Fibroblast of villous mesenchyme (primary cell): ENCODE data around the gene SRSF7. TPM values are rescaled to one million over a fixed set of nuclear protein-coding genes. Genes with fewer than 3 reads are reported as not detected.
"Not testable (repeated sequence)": the region's sequence is repeated elsewhere in the genome, so short reads cannot be mapped to it uniquely, and the experiment has no call there.

Source experiments
- DNase-seq: peaks from one replicate; pipeline ENCODE4 v3.0.0-alpha.2; 2010; ENCODE audit warnings: low read depth
- H3K4me3 ChIP-seq: 2 replicates; pipeline ENCODE4 v1.5.1; 2011; ENCODE audit warnings: low read depth, mild to moderate bottlenecking, low read length
- total RNA-seq: library from RNA; depleted of rRNA; stranded (reverse); fragments of >200 nt; gene quantifications from 2 replicates; pipeline ENCODE4 v1.2.3, GENCODE V29; 2012
- TF ChIP-seq, protein P1 (sequence below): IDR thresholded peaks from 2 replicates; pipeline ENCODE4 v1.5.1; 2012; ENCODE audit warnings: low read depth, mild to moderate bottlenecking, low read length; ENCODE audit not compliant: insufficient read depth

Gene SRSF7
- total RNA-seq, result 106 and 142 TPM in 2 replicates

DNA sequence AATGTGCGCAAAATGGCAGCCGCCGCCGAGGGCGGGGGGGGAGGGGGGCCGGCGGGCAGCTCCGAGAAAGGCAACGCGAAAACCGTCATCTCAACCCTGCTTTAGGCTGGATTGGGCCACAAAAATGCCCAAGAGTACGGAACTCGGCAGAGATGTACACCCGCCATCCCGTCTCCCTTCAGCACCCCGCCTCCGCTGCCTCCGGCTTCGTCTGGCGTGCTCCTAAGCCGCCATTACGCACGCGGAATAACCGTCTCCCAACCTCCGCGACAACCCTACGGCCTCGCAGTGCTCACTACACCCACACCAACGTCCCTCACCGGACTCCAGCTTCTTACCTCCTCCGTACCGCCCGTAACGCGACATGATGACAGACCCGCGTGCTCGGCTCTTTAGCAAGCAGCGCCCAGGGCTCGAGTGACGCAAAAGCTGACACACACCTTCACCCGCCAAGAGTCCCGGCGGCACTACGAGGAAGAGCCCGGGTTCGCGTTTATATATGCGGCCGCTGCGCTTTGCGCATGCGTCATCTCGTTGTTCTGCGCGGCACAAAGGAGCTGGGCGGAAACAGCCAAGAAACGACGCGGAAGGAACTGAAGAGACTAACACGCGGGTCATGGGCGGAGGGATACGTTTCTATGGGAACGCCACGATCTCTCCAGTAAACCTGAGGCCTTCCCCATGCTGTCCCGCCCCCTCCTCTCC, at the start of gene SRSF7:
Gene SRSF7, minus strand, starts transcription at position 471 of the 705 bp plus-strand sequence. Its CDS starts 105 bp downstream, at position 366.
- H3K4me3 ChIP-seq, result peak within 1 kb of the TSS; percentile 93
- DNase-seq, result peak; percentile 99
- TF ChIP-seq, protein P1, sequence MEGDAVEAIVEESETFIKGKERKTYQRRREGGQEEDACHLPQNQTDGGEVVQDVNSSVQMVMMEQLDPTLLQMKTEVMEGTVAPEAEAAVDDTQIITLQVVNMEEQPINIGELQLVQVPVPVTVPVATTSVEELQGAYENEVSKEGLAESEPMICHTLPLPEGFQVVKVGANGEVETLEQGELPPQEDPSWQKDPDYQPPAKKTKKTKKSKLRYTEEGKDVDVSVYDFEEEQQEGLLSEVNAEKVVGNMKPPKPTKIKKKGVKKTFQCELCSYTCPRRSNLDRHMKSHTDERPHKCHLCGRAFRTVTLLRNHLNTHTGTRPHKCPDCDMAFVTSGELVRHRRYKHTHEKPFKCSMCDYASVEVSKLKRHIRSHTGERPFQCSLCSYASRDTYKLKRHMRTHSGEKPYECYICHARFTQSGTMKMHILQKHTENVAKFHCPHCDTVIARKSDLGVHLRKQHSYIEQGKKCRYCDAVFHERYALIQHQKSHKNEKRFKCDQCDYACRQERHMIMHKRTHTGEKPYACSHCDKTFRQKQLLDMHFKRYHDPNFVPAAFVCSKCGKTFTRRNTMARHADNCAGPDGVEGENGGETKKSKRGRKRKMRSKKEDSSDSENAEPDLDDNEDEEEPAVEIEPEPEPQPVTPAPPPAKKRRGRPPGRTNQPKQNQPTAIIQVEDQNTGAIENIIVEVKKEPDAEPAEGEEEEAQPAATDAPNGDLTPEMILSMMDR, result no peak

DNA sequence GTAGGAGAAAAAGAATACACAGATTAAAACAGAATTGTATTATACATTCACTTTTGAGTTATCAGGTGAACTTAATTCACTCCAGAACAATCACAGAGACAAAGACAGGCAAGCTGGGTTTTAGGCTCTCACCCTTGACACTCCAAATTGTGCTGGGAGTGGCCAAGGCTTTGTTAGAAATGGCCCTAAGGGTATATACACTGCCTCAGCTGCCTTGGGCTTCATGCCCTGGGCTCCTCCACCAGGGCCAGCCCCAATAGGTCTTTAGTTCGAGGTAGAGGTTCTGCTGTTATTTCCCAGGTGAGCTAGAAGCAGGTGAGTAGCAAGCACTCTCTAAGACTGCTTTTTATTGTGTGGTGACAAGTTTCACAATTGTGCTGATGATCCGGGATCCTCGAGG, 46.8 kb upstream of the SRSF7 start:
- no peak overlapping the region for H3K4me3 ChIP-seq
- no peak for DNase-seq
- TF ChIP-seq, protein P1, result no peak

DNA sequence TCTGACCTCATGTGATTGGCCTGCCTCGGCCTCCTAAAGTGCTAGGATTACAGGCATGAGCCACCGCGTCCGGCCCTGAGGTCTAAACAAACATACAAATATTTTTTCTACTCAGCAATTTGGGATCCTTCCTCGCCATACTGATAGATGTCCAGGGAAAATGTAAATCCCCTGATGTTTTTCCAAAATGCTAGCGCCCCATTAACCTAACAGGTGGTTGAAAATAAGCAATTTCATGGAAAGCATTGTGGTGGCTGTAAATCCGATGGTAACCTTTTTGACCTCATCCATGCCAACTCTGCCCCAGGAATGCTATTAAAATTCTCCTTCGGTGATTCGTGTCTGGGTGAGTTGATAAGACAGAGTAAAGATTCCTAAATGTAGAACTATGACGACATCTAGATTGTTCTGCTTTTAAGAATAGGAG, 46.1 kb upstream of the SRSF7 start:
- peak; percentile 72 for DNase-seq
- TF ChIP-seq, protein P1, result no peak
- H3K4me3 ChIP-seq, result no peak overlapping the region

DNA sequence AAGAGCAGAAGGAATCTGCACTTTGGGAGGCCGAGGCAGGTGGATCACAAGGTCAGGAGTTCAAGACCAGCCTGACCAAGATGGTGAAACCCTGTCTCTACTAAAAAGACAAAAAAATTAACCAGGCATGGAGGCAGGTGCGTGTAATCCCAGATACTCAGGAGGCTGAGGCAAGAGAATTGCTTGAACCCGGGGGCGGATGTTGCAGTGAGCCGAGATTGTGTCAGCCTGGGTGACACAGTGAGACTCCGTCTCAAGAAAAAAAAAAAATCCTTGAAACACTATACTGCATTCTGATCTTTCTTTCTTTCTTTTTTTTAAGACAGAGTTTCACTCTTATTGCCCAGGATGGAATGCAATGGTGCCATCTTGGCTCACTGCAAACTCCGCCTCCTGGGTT, 43.9 kb upstream of the SRSF7 start:
- not testable (repeated sequence) for DNase-seq, H3K4me3 ChIP-seq

DNA sequence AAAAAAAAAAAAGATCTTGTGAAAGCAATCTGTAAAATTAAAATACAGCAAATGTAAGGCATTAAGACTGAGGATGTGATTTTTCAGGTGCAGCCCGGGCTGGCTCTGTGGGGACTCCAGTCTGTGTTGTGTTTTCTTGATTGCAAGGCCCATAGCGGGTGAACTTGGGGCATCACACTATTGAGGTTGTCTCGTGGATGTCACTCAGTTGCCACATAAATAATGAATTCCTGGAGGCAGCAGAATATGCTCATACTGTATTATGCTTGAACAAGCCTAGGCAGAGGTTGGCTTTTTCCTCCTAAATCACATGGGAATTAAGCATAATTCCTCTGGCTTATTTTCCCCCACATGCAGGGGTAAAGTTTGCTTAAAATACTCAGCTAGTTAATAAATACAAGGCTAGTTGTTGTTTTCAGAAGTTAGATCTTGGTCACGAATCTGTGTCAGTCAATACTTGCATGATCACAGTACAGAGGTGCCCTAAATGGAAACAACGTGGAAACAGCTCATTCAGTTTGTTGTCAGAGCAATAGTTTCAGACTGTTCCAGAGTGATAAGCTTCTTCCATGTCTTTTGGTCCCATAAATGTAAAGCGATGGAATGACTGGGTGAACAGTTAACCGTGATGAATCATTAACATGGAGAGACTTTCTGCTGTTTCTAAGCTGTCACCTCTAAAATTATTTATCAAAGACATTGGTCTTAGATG, 43.2 kb upstream of the SRSF7 start:
- H3K4me3 ChIP-seq, result no peak overlapping the region
- no peak for DNase-seq
- TF ChIP-seq, protein P1, result no peak

DNA sequence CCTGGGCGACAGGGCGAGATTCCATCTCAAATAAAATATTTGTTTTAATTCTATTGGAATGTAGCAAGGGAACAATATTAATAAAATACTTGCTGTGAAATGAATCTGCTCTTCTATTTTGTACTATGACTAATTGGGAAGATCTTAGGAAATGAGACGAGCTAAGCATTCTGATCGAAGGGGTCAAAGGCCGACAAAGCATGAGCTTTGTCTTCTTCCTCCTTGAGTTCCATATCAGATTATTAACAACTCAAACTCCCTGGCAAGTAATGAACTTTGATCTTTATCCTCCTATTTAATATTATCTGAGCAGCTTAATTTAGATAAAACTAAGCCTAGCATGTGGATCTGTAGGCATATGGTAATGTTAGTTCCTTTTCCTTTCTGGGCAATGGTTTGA, 42.4 kb upstream of the SRSF7 start:
- DNase-seq, result no peak
- TF ChIP-seq, protein P1, result no peak

DNA sequence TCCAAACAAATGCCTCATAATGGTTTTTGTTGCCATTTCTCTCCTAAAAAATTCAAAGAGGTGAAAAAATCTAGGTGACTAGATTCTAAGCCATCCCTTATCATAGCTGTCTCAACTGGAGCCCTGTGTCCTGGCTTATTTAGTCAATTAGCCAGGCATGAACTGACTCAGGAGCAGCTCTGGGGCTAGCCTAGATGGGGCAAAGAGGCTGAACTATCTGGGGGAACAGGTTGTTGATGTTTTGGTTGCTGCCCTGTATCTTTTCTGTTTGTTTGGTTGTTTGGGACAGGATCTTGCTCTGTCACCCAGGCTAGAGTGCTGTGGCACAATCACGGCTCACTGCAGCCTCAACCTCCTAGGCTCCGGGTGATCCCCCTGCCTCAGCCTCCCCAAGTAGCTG, 41.6 kb upstream of the SRSF7 start:
- no peak overlapping the region for H3K4me3 ChIP-seq
- TF ChIP-seq, protein P1, result no peak
- no peak for DNase-seq

More for the DNA sequence above, 42.4 kb upstream of the SRSF7 start:
- H3K4me3 ChIP-seq, result no peak overlapping the region

DNA sequence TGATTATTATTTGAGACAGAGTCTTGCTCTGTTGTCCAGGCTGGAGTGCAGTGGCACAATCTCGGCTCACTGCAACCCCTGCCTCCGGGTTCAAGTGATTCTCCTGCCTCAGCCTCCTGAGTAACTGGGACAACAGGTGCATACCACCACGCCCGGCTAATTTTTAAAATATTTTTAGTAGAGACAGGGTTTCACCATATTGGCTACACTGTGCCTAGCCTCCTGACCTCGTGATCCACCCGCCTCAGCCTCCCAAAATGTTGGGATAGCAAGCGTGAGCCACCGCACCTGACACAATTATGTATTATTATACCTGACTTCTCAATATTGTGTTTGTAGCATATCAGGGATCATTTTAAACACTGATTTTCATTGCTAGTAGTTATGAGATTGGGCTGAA, 41.2 kb upstream of the SRSF7 start:
- H3K4me3 ChIP-seq, DNase-seq: not testable (repeated sequence)
